Neural progenitor cell (in vitro differentiated cells): ENCODE data around the gene CACNA2D4.

Experiments used
- CTCF ChIP-seq: fragments of 200-600 bp; sonication (generic); IDR thresholded peaks from 2 replicates; pipeline ENCODE4 v1.5.1; 2017; ENCODE audit warnings: antibody characterized with exemption, mild to moderate bottlenecking
- EZH2 ChIP-seq: fragments of 200-600 bp; sonication (generic); IDR thresholded peaks from 2 replicates; pipeline ENCODE4 v1.6.1; 2017; ENCODE audit warnings: antibody characterized with exemption, mild to moderate bottlenecking, moderate library complexity
- EZH2phosphoT487 ChIP-seq: fragments of 200-600 bp; sonication (generic); IDR thresholded peaks from 2 replicates; pipeline ENCODE4 v1.6.1; 2017; ENCODE audit warnings: antibody characterized with exemption

- TF ChIP-seq CTCF (no peak), EZH2 (no peak), EZH2phosphoT487 (no peak)
Observed at GRCh38 chr12:1815814-1816729, 102.4 kb downstream of the CACNA2D4 start.
